Lung microvascular endothelial cell (primary cell): ENCODE data around the gene RHOD. TPM values are rescaled to one million over a fixed set of nuclear protein-coding genes. Genes with fewer than 3 reads are reported as not detected.

Source experiments
- DNase-seq, 2 donors: peaks; one replicate each; pipeline versions ENCODE4 v3.0.0 to v3.0.0-alpha.2; 2010; ENCODE audit warnings: low read depth in 2 of 2
- total RNA-seq: library from RNA; depleted of rRNA; stranded (reverse); fragments of >200 nt; gene quantifications from 2 replicates; pipeline ENCODE4 v1.2.1, GENCODE V29; 2014

The RHOD gene
- total RNA-seq, 1 donor from 2014 or later, result 23.6 TPM

DNA sequence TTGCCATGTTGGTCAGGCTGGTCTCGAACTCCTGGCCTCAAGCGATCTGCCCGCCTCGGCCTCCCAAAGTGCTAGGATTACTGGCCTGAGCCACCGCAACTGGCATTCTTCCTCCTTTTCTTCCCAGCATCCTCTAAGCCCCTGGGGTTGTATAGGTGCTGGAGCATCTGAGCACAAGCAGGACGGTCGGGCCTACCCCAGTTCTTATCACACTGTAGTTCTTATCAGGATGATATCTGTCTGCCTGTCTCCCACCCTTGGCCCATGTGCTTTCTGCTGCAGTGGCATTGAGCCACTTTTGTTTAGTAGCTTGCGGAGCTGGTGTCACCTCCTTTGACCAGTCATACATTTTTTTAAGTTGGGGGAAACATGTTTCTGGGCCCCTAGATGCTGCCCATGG, 1.9 kb downstream of the RHOD start:
- DNase-seq, result no peak

DNA sequence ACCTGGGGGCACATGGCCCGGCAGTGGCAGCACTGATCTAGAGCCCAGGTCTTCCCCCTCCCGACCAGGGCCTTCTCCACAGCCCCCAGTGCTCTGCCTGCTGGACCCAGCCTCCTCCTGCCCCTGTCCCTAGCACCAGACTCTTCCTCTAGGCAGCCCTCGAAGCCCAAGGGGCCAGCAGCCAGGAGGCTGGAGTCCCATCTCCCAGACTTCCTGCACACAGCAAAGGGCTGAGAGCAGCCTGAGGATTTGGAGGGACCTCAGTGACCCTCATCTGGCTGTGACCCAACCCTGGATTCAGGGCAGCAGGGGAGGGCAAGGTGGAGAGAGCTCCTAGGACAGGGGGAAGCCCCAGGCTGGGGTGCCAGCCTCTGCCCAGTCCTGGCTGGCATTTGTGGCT, 3.0 kb downstream of the RHOD start:
- no peak for DNase-seq

DNA sequence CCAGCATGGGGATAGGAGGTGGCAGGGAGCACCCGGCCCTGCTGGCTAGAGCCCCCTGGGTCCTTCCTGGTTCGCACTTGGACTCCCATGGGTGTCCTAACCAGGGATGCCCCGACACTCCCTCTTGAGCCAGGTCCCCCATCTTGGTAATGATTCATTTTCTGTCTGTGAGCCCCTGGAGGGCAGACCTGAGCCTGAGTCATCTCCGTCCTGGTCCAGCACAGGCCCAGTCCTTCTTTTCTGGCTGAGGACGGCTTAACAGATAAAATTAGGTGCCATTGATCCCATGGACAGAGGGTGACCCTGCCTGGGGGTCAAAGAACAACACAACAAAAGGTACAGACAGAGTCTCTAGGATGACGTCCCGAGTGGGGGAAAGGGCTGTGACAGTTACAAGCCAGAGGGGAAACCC, 3.5 kb downstream of the RHOD start:
- peak in 1 of 2 donors; percentile 19 for DNase-seq

DNA sequence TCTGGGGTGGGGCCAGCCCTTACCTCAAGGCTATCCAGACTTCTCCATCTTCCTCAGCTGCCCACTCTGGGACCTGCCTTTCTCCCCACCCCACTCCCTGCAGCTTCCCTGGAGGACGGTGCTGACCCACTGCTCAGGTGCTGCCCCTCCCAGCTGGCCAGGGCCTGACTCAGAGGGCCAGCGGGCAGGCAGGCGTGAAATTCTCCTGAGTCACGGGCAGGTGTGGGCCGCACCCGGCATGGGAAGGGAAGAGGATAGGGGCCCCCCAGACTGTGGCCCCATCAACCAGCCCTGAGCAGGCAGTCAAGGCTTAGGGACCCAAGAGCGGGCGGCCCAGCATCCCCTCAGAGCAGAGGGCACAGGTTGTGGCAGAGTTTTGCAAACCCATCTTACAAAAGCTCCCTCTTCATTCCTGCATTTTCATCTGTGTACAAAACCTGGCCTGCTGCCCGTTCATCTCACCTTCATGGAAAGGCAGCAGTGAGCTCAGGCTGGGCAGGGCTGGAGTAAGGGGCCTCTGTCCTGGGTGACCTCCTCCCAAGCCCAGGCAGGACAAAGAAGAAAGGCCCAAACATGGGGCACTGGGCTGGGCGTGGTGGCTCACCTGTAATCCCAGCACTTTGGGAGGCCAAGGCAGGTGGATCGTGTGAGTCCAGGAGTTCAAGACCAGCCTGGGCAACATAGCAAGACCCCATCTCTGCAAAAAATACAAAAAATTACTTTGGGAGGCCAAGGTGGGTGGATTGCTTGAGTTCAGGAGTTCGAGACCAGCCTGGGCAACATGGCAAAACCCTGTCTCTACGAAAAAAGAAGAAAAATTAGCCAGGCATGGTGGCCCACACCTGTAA, 6.1 kb downstream of the RHOD start:
- no peak for DNase-seq

DNA sequence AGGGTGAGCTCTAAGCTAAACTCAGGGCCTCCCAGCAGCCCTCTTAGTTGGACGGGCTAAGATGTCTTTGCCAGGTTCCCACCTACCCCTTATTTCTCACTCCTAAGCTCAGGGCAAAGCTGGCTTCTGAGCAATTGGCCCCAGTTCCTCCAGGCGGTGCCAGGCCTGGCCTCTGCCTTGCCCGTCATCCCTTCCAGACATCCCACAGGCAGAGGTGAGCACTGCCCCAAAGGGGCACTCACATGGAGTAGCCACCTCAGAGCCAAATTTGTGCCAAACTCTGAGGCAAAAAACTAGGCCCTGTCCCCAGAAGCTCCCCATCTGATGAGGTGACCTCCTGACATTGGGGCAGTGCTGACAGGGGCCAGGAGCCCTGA, 9.7 kb downstream of the RHOD start:
- no peak for DNase-seq

GRCh38 chr11:67071420-67072284, 15.0 kb downstream of the RHOD start:
- DNase-seq, result peak; percentile 76 to 84

- DNase-seq, result no peak
Observed at GRCh38 chr11:67072295-67072694, 15.6 kb downstream of the RHOD start.

DNA sequence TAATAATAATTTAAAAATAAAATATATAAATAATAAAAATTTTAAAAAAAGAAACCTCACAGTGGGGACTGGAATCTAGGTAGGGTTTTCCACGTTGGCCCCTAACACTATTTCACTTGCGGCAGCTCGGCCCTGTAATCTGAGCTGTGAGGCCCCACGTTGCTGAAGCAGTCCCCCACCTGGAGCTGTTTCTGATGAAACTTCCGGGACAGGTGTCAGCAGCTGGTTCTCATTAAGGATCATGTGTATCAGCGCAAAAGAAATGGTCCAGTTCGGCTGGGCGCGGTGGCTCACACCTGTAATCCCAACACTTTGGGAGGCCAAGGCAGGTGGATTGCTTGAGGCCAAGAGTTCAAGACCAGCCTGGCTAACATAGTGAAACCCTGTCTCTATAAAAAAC, 17.3 kb downstream of the RHOD start:
- no peak for DNase-seq

DNA sequence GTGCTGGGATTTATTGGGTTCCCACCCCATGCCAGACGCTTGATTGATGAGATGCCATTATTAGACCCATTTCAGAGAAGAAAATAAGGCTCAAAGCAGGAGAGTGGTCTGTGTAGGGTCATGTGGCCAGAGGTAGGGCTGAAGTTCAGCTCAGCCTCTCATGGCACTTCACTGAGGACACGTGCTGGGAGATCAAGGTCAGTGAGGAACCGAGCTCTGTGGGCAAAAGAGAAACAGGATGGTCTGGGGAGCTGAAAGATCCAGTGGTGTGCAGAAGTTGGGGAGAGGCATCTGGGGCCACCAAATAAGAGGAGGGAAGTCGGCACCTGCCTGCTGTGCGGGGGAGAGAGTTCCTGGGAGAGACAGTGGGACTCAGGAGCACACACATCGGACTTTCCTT, 19.6 kb downstream of the RHOD start:
- no peak for DNase-seq

- no peak for DNase-seq
Observed at GRCh38 chr11:67079065-67079705, 22.5 kb downstream of the RHOD start.

GRCh38 chr11:67082071-67082791, 25.6 kb downstream of the RHOD start:
- peak in 1 of 2 donors; percentile 46 for DNase-seq

- no peak for DNase-seq
Observed at GRCh38 chr11:67083786-67084366, 27.2 kb downstream of the RHOD start.

DNA sequence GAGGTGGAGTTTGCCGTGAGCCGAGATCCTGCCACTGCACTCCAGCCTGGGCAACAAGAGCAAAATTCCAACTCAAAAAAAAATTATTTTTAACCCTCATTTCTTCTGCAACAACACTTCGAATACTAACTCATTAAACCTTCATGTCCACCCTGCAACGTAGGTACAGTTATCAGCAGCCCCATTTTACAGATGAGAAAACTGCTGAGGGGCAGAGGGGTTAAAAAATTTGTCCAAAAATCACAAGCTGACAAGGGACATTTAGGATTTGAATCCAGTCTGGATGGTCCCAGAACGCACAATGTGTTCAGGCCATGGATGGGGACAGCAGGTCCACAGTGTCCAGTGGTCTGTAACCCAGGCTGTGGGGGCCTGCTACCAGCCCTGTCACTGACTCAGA, 29.0 kb downstream of the RHOD start:
- DNase-seq, result no peak

- DNase-seq, result no peak
Observed at GRCh38 chr11:67090717-67091116, 34.1 kb downstream of the RHOD start.

DNA sequence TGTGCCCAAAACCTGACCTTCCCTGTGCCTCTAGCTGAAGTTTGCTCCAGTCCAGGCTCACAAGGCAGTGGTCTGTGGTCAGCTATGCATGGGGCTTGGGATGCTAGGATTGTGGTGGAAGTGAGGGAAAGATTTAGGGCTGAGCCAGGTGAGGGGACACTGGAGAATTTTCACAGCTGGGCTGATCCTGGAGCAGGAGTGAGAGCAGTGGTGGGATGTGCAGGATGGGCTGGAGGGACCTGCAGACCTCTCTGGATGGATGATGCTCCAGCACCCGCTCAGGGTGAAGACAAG, 38.5 kb downstream of the RHOD start:
- DNase-seq, result no peak

- DNase-seq, result no peak
Observed at GRCh38 chr11:67098799-67099429, 42.3 kb downstream of the RHOD start.

DNA sequence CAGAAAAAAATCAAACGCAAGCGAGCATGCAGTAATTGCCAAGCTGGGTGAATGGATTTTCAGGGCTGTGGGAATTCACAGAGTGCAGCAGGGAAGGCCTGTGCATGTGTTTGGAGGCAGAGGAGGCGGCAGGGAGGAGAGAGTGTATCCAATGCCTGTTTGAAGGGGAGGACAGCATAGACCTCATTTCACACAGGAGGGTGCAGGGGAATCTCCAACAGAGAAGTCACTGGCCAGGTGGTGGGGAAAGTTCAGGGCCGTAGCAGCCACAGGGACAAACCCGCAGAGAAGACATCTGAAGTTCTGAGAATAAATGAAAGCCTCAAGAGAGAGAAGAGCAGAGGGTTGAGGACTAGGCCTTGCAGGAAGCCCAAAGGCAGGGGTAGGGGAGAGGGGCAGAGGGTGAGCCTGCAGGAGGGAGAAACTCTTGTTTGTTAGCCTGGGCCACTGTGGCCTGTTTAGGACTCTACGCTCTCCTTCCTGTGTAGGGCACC, 43.2 kb downstream of the RHOD start:
- no peak for DNase-seq

DNA sequence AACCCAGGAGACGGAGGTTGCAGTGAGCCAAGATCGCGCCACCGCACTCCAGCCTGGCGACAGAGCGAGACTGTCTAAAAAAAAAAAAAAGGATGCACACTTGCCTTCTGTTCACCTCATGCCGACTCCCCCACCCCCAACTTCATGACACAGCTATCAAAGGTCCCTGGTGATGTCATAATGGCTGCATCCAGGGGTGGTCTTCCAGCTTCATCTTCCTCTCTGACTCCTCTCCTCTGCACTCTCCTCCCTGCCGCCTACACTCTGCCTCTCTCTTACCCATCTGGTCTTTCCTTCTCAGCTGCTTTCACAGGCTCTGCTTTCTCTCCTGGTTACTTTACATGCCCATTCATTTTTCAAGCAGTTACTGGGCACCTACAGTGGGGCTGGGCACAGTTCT, 46.0 kb downstream of the RHOD start:
- DNase-seq, result no peak

GRCh38 chr11:67105964-67106363, 49.3 kb downstream of the RHOD start:
- no peak for DNase-seq

DNA sequence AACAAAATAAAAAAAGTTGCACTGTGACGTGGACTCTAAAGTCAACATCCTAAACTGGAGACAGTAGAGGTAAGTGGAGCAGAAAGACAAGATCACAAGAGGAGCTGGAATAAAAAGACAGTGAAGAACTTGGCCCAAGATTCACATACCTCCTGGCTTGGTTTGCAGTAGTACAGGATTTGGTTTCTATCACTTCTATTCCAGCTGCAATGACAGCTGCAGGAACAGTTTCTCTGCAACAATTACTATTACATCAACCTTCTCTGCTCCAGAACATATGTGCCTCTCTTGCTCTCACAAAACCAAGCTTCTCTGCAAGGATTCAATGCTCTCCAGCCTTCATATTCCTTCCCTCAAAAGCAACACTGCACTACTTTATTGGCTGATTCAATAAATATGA, 54.6 kb downstream of the RHOD start:
- DNase-seq, result no peak

DNA sequence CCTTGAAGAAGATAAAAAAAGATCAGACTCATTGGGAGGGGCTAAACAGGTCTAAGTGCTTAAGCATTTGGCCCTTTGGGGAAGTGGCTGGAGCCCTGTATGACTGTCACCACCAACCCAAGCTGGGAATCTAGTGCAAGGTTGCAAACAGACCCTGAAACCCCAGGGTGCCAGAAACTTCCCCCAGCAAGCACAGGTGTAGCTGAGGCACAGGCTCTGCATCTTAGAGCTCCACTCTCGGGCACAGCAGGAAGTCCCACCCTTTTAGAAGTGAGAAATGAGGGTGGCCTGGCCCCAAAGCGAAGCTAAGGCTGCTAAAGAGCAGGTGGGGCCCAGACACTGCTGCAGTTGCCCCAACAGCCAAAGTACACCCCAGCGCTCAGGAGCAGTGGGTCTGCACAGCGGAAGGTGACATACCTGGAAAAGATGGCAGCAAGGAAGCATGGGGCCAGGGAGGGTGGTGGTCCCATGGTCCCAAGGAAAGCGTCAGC, 56.6 kb downstream of the RHOD start:
- DNase-seq, result no peak
